Mucosa of descending colon (tissue), 3 donors: ENCODE results near the gene GTSF1L. TPM values are rescaled to one million over a fixed set of nuclear protein-coding genes. Genes with fewer than 3 reads are reported as not detected.
A peak's percentile ranks its signal among the peaks of the same experiment; 100 is the strongest.

Source experiments
- ATAC-seq: fragments of 200-7000 bp; cut with Tn5 transposase; one replicate; pipeline ENCODE4 v1.9.1; 2020; ENCODE audit warnings: mild to moderate bottlenecking, moderate library complexity
- DNase-seq, 3 donors: peaks; one replicate each; pipeline ENCODE4 v3.0.0-alpha.2; 2020
- H3K36me3 ChIP-seq: fragments of 200-600 bp; one replicate; pipeline ENCODE4 v1.8.0; 2021; ENCODE audit warnings: low read depth, mild to moderate bottlenecking
- H3K4me1 ChIP-seq: fragments of 200-600 bp; one replicate; pipeline ENCODE4 v1.8.0; 2021; ENCODE audit warnings: low read depth, mild to moderate bottlenecking
- H3K4me3 ChIP-seq: fragments of 200-600 bp; one replicate; pipeline ENCODE4 v1.8.0; 2021; ENCODE audit warnings: mild to moderate bottlenecking
- H3K9me3 ChIP-seq: fragments of 200-600 bp; one replicate; pipeline ENCODE4 v1.8.0; 2021; ENCODE audit warnings: mild to moderate bottlenecking
- CTCF ChIP-seq: fragments of 200-600 bp; IDR thresholded peaks from one replicate; pipeline ENCODE4 v1.8.0; 2022; ENCODE audit warnings: antibody characterized with exemption, mild to moderate bottlenecking
- intact Hi-C, 2 donors: fragments of 100-400 bp; cut with DNase I in 1 of 2; cut with micrococcal nuclease in 1 of 2; formaldehyde crosslinking; loops; one replicate each; pipeline versions ENCODE4 v1.11.0 to v1.11.1; 2022; cut with DNase I, micrococcal nuclease
- total RNA-seq, 3 donors: library from RNA; stranded (reverse); fragmentation: NEBNext Ultra II Directional in 2 of 3; extraction: Animal tissue kit (Norgen Biotek cat#: 25700) in 2 of 3; gene quantifications; one replicate each; pipeline versions ENCODE4 v1.2.1 to v1.2.4, GENCODE V29; 2021 to 2023
- donor health status: DM: no; HTN: no; CAD: no; lungs with moderate emphysema.
- donor health status: DM: no; HTN: no; CAD: no.
- donor health status: DM: no; HTN: yes; CAD: no.

GTSF1L gene
- total RNA-seq, 3 donors from 2014 or later: not detected

GRCh38 chr20:43699941-43700565, 26.7 kb downstream of the GTSF1L start:
- H3K36me3 ChIP-seq: no peaks in the 10 kb centered on the region
- intact Hi-C loops: no loop called here
- no peak for TF ChIP-seq CTCF
- ATAC-seq (no peak), DNase-seq (no peak)
- no peaks in the 10 kb centered on the region for H3K4me1 ChIP-seq
- H3K9me3 ChIP-seq: no peaks in the 10 kb centered on the region
- H3K4me3 ChIP-seq: no peak overlapping the region

GRCh38 chr20:43695571-43695970, 31.2 kb downstream of the GTSF1L start:
- Histone ChIP-seq H3K4me1 (no peaks in the 10 kb centered on the region), H3K36me3 (no peaks in the 10 kb centered on the region), H3K9me3 (no peaks in the 10 kb centered on the region), H3K4me3 (no peak overlapping the region)
- intact Hi-C loops: no loop called here
- TF ChIP-seq CTCF: no peak
- DNase-seq (no peak), ATAC-seq (no peak)

GRCh38 chr20:43694763-43695162, 32.0 kb downstream of the GTSF1L start:
- Histone ChIP-seq H3K36me3 (no peaks in the 10 kb centered on the region), H3K4me1 (no peaks in the 10 kb centered on the region), H3K9me3 (no peaks in the 10 kb centered on the region), H3K4me3 (no peak overlapping the region)
- peak in 1 of 3 donors; percentile 4 for DNase-seq
- no peak for ATAC-seq
- intact Hi-C loops: no loop called here
- TF ChIP-seq CTCF: no peak

- Histone ChIP-seq H3K36me3 (no peaks in the 10 kb centered on the region), H3K9me3 (no peaks in the 10 kb centered on the region), H3K4me3 (no peak overlapping the region), H3K4me1 (no peaks in the 10 kb centered on the region)
- peak; percentile 14 for TF ChIP-seq CTCF
- ATAC-seq: peak; percentile 91
- peak; percentile 61 to 86 (median 83) for DNase-seq
- intact Hi-C loops: no loop called here
Measured at GRCh38 chr20:43691928-43692524, 34.8 kb downstream of the GTSF1L start.

- no peaks in the 10 kb centered on the region for H3K36me3 ChIP-seq
- ATAC-seq (no peak), DNase-seq (peak in 1 of 3 donors; percentile 12)
- no peaks in the 10 kb centered on the region for H3K9me3 ChIP-seq
- H3K4me1 ChIP-seq: no peaks in the 10 kb centered on the region
- TF ChIP-seq CTCF: no peak
- intact Hi-C loops: no loop called here
- H3K4me3 ChIP-seq: no peak overlapping the region
Measured at GRCh38 chr20:43690943-43691598, 35.7 kb downstream of the GTSF1L start.
